Pons (tissue), 1 donor: Measurements from ENCODE around the gene COQ2.

Source experiments
- DNase-seq: peaks from one replicate; pipeline ENCODE4 v3.0.0-alpha.2; 2016; ENCODE audit warnings: low spot score

Gene COQ2

DNA sequence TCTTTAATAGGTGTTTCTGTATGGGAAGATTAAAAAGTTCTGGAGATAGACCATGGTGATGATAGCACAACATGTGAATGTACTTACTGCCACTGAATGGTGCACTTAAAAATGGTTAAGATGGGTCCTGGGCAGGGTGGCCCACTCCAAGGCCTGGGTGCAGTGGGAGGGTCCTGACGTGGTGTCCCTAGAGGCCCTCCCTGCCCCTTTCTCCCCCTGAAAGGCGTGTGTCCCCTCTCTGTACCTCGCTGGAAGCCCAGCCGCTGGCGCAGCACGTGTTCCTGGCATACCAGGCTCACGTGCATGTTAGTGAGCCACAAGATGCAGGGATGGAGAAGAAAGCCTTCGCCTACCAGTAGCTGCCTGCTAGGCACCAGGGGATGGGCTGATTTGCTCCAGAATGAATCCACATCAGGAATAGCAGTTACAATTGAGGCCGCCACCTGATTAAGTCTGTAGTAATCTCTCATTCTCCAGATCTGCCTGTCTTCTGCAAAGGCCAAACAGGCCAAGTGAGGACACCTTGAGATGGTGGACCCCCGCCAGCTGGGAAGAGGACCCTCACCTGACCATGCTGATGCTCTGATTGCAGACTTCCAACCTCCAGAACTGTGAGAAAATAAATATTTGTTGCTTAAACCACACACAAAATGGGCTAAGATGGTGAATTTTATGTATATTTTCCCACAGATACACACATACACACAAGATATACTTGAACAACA, 67.5 kb downstream of the COQ2 start:
- DNase-seq = no peak

DNA sequence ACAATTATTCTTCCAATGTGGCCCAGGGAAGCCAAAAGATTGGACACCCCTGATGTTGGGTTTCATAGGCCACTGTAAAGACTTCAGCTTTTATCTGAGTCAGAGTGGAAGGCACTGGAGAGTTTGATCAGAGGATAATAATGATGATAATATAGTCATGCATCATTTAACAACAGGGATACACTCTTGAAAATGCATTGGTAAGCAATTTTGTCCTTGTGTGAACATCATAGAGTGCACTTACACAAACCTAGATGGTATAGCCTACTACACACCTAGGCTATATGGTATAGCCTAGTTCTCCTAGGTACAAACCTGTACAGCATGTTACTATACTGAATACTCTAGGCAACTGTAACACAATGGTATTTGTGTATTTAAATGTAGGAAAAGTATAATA, 70.5 kb downstream of the COQ2 start:
- DNase-seq = no peak
